ENCODE results near the gene AFG1L. TPM values are rescaled to one million over a fixed set of nuclear protein-coding genes. Genes with fewer than 3 reads are reported as not detected.

The AFG1L gene
- total RNA-seq, 1 experiment from 2014 or later: 7.2 TPM

- no peak overlapping the region for H3K4me3 ChIP-seq (ENCODE audit: low read depth, low read length)
- Mint-ChIP-seq H3K27me3 (ENCODE audit: insufficient read depth, unreplicated experiment) (no peaks in the 10 kb centered on the region), H3K9me3 (ENCODE audit: unreplicated experiment) (no peaks in the 10 kb centered on the region), H3K27ac (ENCODE audit: unreplicated experiment) (no peak overlapping the region), H3K4me3 (ENCODE audit: unreplicated experiment) (no peak overlapping the region), H3K36me3 (ENCODE audit: insufficient read depth, unreplicated experiment) (no peaks in the 10 kb centered on the region), H3K4me1 (ENCODE audit: low read depth, unreplicated experiment) (no peaks in the 10 kb centered on the region)
- no peaks in the 10 kb centered on the region for H3K36me3 ChIP-seq (ENCODE audit: control insufficient read depth, insufficient read depth, low read length)
- ChIA-PET CTCF (no interaction called here), POLR2A (no interaction called here)
- intact Hi-C loops (cut with micrococcal nuclease; ENCODE audit: unreplicated experiment): no loop called here
- no peaks in the 10 kb centered on the region for H3K27me3 ChIP-seq (replicated peaks; ENCODE audit: control insufficient read depth, insufficient read depth, low read length)
- H3K4me1 ChIP-seq: no peaks in the 10 kb centered on the region
- no peaks in the 10 kb centered on the region for H3K9me3 ChIP-seq
- no TSS peak for BruUV-seq (replicated peaks)
- DNase-seq: no peak
- no peak for TF ChIP-seq CTCF (IDR thresholded peaks at IDR 0.05; ENCODE audit: insufficient read depth in 1 of 2, low read depth in 1 of 2, low read length in 1 of 2, severe bottlenecking in 1 of 2, unreplicated experiment in 1 of 2)
Measured at GRCh38 chr6:108441141-108441540, 146.3 kb downstream of the AFG1L start.

- Histone ChIP-seq H3K36me3 (ENCODE audit: control insufficient read depth, insufficient read depth, low read length) (no peaks in the 10 kb centered on the region), H3K9me3 (no peaks in the 10 kb centered on the region), H3K4me3 (ENCODE audit: low read depth, low read length) (no peak overlapping the region), H3K4me1 (no peaks in the 10 kb centered on the region), H3K27me3 (replicated peaks; ENCODE audit: control insufficient read depth, insufficient read depth, low read length) (no peaks in the 10 kb centered on the region)
- BruUV-seq (replicated peaks): no TSS peak
- TF ChIP-seq CTCF (IDR thresholded peaks at IDR 0.05; ENCODE audit: insufficient read depth in 1 of 2, low read depth in 1 of 2, low read length in 1 of 2, severe bottlenecking in 1 of 2, unreplicated experiment in 1 of 2): no peak
- H3K36me3 Mint-ChIP-seq (ENCODE audit: insufficient read depth, unreplicated experiment): no peaks in the 10 kb centered on the region
- no peak overlapping the region for H3K4me3 Mint-ChIP-seq (ENCODE audit: unreplicated experiment)
- POLR2A ChIA-PET: no interaction called here
- H3K27me3 Mint-ChIP-seq (ENCODE audit: insufficient read depth, unreplicated experiment): no peaks in the 10 kb centered on the region
- no peaks in the 10 kb centered on the region for H3K9me3 Mint-ChIP-seq (ENCODE audit: unreplicated experiment)
- intact Hi-C loops (cut with micrococcal nuclease; ENCODE audit: unreplicated experiment): no loop called here
- no peak overlapping the region for H3K27ac Mint-ChIP-seq (ENCODE audit: unreplicated experiment)
- no peaks in the 10 kb centered on the region for H3K4me1 Mint-ChIP-seq (ENCODE audit: low read depth, unreplicated experiment)
- DNase-seq: no peak
- CTCF ChIA-PET: no interaction called here
Measured at GRCh38 chr6:108442770-108443520, 148.1 kb downstream of the AFG1L start.

- Mint-ChIP-seq H3K36me3 (ENCODE audit: insufficient read depth, unreplicated experiment) (no peaks in the 10 kb centered on the region), H3K4me3 (ENCODE audit: unreplicated experiment) (no peak overlapping the region), H3K9me3 (ENCODE audit: unreplicated experiment) (no peaks in the 10 kb centered on the region), H3K27me3 (ENCODE audit: insufficient read depth, unreplicated experiment) (no peaks in the 10 kb centered on the region), H3K27ac (ENCODE audit: unreplicated experiment) (no peak overlapping the region), H3K4me1 (ENCODE audit: low read depth, unreplicated experiment) (no peaks in the 10 kb centered on the region)
- TF ChIP-seq CTCF (IDR thresholded peaks at IDR 0.05; ENCODE audit: insufficient read depth in 1 of 2, low read depth in 1 of 2, low read length in 1 of 2, severe bottlenecking in 1 of 2, unreplicated experiment in 1 of 2): no peak
- no TSS peak for BruUV-seq (replicated peaks)
- no peak overlapping the region for H3K4me3 ChIP-seq (ENCODE audit: low read depth, low read length)
- no peaks in the 10 kb centered on the region for H3K36me3 ChIP-seq (ENCODE audit: control insufficient read depth, insufficient read depth, low read length)
- CTCF ChIA-PET: interaction anchor here (0.6 kb wide), 1 partner anchor 466 kb away, joined by 10 read pairs; no protein-coding TSS in a partner anchor
- H3K27me3 ChIP-seq (replicated peaks; ENCODE audit: control insufficient read depth, insufficient read depth, low read length): no peaks in the 10 kb centered on the region
- no peaks in the 10 kb centered on the region for H3K4me1 ChIP-seq
- intact Hi-C loops (cut with micrococcal nuclease; ENCODE audit: unreplicated experiment): no loop called here
- DNase-seq: no peak
- no peaks in the 10 kb centered on the region for H3K9me3 ChIP-seq
- POLR2A ChIA-PET: no interaction called here
Measured at GRCh38 chr6:108446629-108447150, 151.8 kb downstream of the AFG1L start.
